ENCODE data around the gene ZFAND3.

GRCh38 chr6:38067263-38067980 lies 247.9 kb downstream of the ZFAND3 start:
- TF ChIP-seq POLR2AphosphoS5 (IDR thresholded peaks at IDR 0.05; ENCODE audit: low read depth) (no peak), EZH2phosphoT487 (IDR thresholded peaks at IDR 0.05; ENCODE audit: unreplicated experiment) (no peak), EZH2 (IDR thresholded peaks at IDR 0.05; ENCODE audit: low read depth, unreplicated experiment) (no peak), REST (IDR thresholded peaks at IDR 0.05; ENCODE audit: unreplicated experiment) (no peak), ZNF331 (CRISPR knock-in tag; IDR thresholded peaks at IDR 0.05; ENCODE audit: low read depth) (no peak)
- TF ChIP-seq, protein P1, sequence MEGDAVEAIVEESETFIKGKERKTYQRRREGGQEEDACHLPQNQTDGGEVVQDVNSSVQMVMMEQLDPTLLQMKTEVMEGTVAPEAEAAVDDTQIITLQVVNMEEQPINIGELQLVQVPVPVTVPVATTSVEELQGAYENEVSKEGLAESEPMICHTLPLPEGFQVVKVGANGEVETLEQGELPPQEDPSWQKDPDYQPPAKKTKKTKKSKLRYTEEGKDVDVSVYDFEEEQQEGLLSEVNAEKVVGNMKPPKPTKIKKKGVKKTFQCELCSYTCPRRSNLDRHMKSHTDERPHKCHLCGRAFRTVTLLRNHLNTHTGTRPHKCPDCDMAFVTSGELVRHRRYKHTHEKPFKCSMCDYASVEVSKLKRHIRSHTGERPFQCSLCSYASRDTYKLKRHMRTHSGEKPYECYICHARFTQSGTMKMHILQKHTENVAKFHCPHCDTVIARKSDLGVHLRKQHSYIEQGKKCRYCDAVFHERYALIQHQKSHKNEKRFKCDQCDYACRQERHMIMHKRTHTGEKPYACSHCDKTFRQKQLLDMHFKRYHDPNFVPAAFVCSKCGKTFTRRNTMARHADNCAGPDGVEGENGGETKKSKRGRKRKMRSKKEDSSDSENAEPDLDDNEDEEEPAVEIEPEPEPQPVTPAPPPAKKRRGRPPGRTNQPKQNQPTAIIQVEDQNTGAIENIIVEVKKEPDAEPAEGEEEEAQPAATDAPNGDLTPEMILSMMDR (conservative IDR thresholded peaks at IDR 0.05; ENCODE audit: low read depth in 2 of 2): no peak

All from GM23338 (cell line).